WI38 (cell line): ENCODE measurements around the gene PLXNA1.

Experiments used
- H3K4me3 ChIP-seq: 2 replicates; pipeline ENCODE4 v1.5.1; 2011; ENCODE audit warnings: low read depth, mild to moderate bottlenecking, control low read depth, low read length
- TF ChIP-seq, protein P1 (sequence below): IDR thresholded peaks from 2 replicates; pipeline ENCODE4 v1.5.1; 2012; ENCODE audit warnings: low read depth, mild to moderate bottlenecking, control low read depth, low read length

PLXNA1 gene

DNA sequence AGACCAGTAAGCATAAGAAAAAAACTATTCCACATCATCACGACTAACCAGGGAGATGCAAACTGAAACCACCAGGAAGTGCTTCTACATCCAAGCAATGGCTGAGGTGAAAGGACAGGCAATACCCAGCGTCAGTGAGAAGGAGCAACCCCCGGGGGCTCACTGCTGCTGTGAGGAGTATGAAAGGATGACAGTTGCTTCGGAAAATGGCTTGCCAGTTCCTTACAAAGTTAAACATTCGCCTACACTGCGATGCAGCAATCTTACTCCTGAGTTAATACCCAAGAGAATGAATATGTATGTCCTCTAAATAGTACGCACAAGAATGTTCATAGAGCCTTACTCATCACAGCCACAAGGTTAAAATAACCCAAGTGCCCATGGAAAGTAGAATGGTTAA lies 13.3 kb upstream of the PLXNA1 start:
- TF ChIP-seq, protein P1, sequence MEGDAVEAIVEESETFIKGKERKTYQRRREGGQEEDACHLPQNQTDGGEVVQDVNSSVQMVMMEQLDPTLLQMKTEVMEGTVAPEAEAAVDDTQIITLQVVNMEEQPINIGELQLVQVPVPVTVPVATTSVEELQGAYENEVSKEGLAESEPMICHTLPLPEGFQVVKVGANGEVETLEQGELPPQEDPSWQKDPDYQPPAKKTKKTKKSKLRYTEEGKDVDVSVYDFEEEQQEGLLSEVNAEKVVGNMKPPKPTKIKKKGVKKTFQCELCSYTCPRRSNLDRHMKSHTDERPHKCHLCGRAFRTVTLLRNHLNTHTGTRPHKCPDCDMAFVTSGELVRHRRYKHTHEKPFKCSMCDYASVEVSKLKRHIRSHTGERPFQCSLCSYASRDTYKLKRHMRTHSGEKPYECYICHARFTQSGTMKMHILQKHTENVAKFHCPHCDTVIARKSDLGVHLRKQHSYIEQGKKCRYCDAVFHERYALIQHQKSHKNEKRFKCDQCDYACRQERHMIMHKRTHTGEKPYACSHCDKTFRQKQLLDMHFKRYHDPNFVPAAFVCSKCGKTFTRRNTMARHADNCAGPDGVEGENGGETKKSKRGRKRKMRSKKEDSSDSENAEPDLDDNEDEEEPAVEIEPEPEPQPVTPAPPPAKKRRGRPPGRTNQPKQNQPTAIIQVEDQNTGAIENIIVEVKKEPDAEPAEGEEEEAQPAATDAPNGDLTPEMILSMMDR = no peak

DNA sequence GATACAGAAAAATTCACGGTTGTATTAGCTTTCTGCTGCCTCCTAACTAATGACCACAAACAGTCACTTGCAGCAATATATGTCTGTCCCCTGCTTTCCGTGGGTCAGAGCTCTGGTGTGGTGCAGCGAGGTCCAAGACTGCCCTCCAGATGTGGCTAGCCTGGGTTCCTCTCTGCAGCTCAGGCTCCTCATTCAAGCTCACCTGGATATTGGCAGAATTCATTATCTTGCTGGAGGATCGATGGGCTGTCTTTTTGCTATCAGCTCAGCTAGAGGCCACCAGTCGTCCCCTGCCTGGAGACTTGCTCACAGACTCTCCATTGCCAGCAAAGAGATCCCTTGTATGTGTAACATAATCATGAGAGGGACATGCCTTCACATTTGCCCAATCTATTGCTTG lies 12.8 kb upstream of the PLXNA1 start:
- TF ChIP-seq, protein P1 = no peak

More for the DNA sequence above, 13.3 kb upstream of the PLXNA1 start:
- H3K4me3 ChIP-seq = no peak overlapping the region

DNA sequence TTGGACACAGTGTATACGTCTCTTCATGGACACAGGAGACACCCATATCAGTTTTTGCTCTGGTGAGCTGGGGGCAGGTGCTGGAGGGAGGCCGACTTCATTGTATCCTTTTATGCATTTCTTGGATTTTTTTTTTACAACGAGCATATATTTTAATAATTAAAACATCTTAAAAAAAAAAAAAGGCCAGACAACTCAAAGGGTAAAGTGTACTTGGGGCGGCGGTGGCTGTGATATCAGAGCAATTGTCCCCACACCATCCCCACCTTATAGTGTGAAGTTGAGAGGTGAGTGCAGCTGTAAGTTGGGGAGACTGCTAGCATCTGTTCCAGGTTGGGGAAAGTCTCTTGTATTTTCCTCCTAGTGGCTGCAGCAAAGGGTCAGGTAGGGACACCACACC lies 12.0 kb upstream of the PLXNA1 start:
- TF ChIP-seq, protein P1 = no peak
- H3K4me3 ChIP-seq = no peak overlapping the region

More for the DNA sequence above, 12.8 kb upstream of the PLXNA1 start:
- H3K4me3 ChIP-seq = no peak overlapping the region

DNA sequence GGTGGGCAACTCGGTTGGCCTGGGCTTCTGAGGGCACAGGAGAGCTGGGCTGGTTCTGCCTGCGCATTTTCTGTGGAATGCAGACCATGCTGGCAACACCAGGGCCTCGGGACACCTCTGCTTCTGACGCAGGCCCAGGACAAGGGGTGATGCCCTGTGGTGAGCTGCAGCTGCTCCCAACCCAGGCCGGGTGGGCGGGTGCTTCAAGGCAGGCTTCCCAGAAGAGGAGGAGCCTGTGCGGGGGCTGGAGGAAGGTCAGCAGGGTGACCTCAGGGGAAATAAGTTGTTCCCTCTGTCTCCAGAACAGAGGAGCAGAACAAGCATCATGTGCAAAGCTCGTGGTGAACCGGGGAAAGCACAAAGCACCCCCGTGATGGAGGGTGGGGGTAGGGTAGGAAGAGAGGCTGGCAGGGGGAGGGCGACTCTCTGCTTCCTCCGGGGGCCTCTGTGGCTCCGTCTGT lies 11.0 kb upstream of the PLXNA1 start:
- H3K4me3 ChIP-seq = no peak overlapping the region
- TF ChIP-seq, protein P1 = no peak

DNA sequence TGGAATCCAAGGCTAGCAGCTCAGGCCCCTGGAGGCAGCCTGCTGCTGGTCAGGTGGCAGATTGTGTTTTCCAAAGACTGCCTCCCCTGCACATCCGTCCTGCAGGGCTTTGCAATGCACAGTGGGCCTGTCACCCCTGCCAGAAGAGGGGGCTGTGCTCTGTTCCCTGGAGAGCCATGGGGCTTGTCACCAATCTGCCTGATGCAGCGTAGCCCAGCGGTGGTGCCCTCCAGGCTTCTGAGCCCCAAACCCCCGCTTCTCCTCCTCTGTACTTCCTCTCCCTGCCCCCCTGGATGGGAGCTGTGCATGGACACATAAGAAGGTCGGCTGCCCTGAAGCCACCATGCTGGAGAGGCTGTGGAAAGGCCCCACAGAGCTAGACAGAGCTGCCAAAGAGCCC lies 10.0 kb upstream of the PLXNA1 start:
- TF ChIP-seq, protein P1 = no peak
- H3K4me3 ChIP-seq = no peak overlapping the region

DNA sequence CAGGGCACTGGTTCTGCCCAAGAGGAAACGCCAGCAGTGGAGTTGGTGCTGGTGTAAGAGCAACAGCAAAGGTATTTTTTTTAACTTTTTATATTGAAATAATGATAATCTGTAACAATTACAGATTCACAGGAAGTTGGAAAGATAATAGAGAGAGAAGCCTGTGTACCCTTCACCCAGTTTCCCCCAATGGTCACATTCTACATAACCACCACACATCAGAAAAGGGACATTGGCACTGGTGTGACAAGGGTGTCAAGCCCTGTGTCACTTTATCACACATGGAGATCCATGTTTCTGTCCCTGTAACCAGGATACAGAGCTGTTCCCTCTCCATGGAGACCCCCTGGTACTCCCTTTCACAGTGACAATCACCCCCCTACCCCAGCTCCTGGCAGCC lies 9.1 kb upstream of the PLXNA1 start:
- TF ChIP-seq, protein P1 = no peak
- H3K4me3 ChIP-seq = no peak overlapping the region

DNA sequence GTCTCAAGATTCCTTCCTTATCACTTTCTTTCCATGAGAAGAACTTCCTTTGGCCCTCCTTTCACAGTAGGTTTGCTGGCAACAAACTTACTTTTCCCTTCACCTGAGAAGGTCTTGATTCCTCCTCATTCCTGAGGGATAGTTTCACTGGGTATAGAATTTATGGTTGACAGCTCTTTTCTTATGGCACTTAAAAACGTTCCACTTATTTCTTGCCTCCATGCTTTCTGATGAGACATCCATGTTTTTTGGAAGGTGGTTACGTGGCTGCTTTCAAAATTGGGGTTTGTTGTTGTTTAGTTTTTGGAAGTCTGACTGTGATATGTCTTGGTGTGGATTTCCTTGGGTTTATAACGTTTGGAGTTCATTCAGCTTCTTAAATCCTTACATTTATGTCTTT lies 8.2 kb upstream of the PLXNA1 start:
- TF ChIP-seq, protein P1 = no peak
- no peak overlapping the region for H3K4me3 ChIP-seq
